GM10266 (cell line): ENCODE data around the gene KRT85.

Experiments
- DNase-seq: peaks from one replicate; pipeline ENCODE4 v3.0.0; 2012; ENCODE audit errors: extremely low spot score
- TF ChIP-seq, protein P1 (sequence below): IDR thresholded peaks from 2 replicates; pipeline ENCODE4 v1.5.1; 2012; ENCODE audit warnings: mild to moderate bottlenecking, low read depth; ENCODE audit not compliant: control insufficient read depth, insufficient read depth; ENCODE audit errors: missing control alignments

The KRT85 gene

GRCh38 chr12:52341066-52341580, 26.2 kb downstream of the KRT85 start:
- DNase-seq, result no peak
- TF ChIP-seq, protein P1, sequence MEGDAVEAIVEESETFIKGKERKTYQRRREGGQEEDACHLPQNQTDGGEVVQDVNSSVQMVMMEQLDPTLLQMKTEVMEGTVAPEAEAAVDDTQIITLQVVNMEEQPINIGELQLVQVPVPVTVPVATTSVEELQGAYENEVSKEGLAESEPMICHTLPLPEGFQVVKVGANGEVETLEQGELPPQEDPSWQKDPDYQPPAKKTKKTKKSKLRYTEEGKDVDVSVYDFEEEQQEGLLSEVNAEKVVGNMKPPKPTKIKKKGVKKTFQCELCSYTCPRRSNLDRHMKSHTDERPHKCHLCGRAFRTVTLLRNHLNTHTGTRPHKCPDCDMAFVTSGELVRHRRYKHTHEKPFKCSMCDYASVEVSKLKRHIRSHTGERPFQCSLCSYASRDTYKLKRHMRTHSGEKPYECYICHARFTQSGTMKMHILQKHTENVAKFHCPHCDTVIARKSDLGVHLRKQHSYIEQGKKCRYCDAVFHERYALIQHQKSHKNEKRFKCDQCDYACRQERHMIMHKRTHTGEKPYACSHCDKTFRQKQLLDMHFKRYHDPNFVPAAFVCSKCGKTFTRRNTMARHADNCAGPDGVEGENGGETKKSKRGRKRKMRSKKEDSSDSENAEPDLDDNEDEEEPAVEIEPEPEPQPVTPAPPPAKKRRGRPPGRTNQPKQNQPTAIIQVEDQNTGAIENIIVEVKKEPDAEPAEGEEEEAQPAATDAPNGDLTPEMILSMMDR, result no peak

DNA sequence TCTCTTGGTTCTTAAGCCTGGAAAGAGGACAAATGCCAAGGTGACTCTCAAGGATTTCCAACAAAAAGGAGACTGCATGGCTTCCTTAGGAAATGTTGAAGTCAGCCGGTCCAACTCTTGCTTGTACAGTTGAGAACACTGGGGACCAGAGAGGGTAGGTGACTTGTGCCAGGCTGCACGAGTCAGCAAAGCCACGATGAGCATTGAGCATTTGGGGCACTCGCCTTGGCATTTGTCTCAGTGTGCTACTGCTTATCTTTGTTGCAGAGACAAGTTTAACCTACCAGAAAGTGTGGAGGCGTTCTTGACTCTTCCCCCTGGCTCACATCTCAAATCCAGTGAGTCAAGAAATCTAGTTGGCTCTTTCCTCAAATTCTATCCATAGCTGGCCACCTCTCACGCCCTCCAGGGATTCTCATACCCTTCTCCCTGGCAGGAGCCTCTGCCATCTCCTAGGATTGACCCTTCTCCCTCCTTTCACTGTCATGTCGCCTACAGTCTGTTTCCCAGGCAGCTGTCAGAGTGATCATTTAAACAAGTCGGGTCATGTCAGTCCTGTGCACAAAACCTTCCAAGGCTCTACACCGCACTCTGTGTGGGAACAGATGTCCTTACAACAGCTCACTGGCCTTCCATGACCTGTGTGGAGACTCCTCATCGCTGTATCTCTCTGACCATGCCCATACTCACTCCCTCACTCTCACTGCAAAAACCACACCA, 28.9 kb downstream of the KRT85 start:
- no peak for DNase-seq
- TF ChIP-seq, protein P1, result no peak

DNA sequence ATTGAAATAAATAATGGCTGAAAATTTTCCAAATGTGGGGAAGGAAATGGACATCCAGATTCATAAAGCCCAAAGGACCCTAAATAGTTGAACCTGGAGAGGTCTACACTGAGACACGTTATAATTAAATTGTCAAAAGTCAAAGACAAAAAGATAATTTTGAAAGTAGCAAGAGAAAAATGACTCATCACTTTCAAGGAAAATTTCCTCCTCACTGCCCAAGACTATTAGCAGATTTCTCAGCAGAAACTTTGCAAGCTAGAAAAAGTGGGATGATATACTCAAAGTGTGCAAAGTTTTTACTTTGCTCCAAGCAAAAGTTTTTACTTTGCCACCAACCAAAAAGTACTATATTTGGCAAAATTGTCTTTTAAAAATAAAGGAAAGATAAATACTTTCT, 30.2 kb downstream of the KRT85 start:
- TF ChIP-seq, protein P1, result no peak
- no peak for DNase-seq

DNA sequence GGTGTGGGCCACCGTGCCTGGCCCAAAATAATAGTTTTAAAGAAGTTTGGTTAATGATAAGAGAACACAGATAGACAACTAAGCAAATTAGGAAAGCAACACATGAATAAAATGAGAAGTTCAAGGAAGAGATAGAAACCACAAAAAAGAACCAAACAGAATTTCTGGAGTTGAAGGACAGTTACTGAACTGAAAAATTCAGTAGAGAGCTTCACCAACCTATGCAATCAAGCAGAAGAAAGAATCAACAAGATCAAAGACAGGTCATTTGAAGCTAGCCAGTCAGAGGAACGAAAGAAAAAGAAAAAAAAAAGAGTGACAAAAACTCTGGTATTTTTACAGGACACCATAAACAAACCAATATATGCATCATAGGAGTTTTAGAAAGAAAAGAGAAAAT, 30.6 kb downstream of the KRT85 start:
- no peak for DNase-seq
- TF ChIP-seq, protein P1, result no peak

DNA sequence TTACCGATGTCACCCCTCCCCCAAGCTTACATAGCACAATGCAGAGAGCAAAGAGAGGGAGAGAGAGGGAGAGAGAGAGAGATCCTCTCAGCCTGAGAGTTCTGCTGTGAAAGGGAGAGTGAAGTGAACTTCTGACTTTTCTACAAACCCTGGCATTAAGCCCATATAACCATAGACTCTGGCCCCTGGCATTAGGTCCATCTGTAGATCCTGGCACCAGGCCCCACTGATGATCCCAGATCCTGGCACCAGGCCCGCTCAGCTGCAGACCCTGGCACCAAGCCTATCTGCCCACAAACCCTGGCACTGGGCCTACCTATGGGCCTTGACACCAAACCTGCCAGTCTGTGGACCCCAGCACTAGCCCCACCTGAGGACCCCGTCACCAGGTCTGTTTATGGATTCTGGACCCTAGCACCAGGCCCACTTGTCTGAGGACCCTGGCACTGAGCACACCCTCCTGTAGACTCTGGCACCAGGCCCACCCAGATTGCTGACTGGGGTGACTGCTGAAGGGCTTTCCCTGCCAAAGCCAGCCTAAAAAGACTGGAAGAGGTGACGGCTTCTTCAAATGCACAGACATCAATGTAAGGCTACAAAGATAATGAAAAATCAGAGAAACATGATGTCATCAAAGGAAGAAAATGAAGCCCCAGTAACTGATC, 31.6 kb downstream of the KRT85 start:
- no peak for DNase-seq
- TF ChIP-seq, protein P1, result no peak

DNA sequence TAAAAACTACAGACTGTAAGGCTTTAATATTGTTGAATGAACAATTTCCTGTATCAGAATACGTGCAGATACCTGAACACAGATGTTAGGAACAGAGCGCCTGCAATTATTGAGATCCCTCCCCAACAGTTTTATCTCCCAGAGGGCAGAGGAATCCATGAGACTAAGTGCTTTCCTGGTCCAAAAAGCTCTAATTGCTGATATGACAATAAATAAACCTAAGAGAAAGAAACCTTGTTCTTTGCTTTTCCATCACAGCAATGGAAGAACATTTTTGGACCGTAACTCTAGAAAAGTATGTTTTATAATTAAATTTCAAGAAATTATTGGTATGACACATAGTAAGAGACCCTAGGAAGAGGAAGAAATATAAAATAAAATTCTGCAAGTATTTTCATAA, 33.1 kb downstream of the KRT85 start:
- TF ChIP-seq, protein P1, result no peak

DNA sequence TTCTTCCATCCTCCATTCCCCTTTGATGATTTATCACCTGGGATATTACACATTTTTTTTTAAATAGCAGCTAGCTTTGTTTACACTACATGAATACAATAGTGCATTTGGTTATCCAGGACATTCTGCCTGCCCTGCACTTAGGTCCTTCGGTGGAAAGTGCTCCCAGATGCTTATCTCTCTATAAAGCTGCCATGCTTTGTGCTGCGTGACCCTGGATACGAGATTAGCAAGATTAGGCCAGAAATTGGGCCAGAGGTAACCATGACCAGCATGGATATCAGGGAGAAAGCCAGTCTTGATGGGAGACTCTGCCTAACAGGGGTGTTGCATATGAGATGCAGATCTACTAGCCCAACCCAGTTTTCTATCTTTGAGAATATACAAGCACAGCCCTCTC, 34.0 kb downstream of the KRT85 start:
- no peak for DNase-seq
- TF ChIP-seq, protein P1, result no peak

More for the DNA sequence above, 33.1 kb downstream of the KRT85 start:
- DNase-seq, result no peak
